Putamen (tissue), 1 donor: Measurements from ENCODE around the gene PIGA.

ENCODE experiments used
- DNase-seq: peaks from one replicate; pipeline ENCODE4 v3.0.0-alpha.2; 2016; ENCODE audit warnings: low spot score

Gene PIGA

GRCh38 chrX:15335135-15336022 is at the start of gene PIGA:
PIGA (minus strand) TSS chrX:15335523; CDS start chrX:15331930, 3,593 bp downstream.
- peak; percentile 95 for DNase-seq

- no peak for DNase-seq
These were observed 49.0 kb upstream of the PIGA start, which contains the start of gene VEGFD for GRCh38 chrX:15384304-15384703. VEGFD (minus strand) TSS chrX:15384413; CDS start chrX:15383946, 467 bp downstream.

GRCh38 chrX:15382813-15383212 is 47.5 kb upstream of the PIGA start:
- DNase-seq, result no peak

GRCh38 chrX:15376956-15377355 is 41.6 kb upstream of the PIGA start:
- DNase-seq, result no peak

GRCh38 chrX:15373976-15374375 is 38.7 kb upstream of the PIGA start:
- no peak for DNase-seq

- DNase-seq, result no peak
These were observed 31.4 kb upstream of the PIGA start for GRCh38 chrX:15366506-15367352.

- DNase-seq, result no peak
These were observed 24.4 kb upstream of the PIGA start for GRCh38 chrX:15359701-15360100.

- no peak for DNase-seq
These were observed 23.2 kb upstream of the PIGA start for GRCh38 chrX:15358533-15358932.

GRCh38 chrX:15356444-15356843 is 21.1 kb upstream of the PIGA start:
- no peak for DNase-seq

- no peak for DNase-seq
These were observed 15.1 kb upstream of the PIGA start for GRCh38 chrX:15350329-15350996.

GRCh38 chrX:15349046-15349445 is 13.7 kb upstream of the PIGA start:
- DNase-seq, result peak; percentile 57

GRCh38 chrX:15345976-15346375 is 10.7 kb upstream of the PIGA start:
- no peak for DNase-seq

- no peak for DNase-seq
These were observed 8.8 kb upstream of the PIGA start for GRCh38 chrX:15344106-15344505.

GRCh38 chrX:15343075-15343476 is 7.8 kb upstream of the PIGA start:
- no peak for DNase-seq

GRCh38 chrX:15340867-15341266 is 5.5 kb upstream of the PIGA start:
- DNase-seq, result no peak

GRCh38 chrX:15336023-15336413 is 695 bp upstream of the PIGA start:
- DNase-seq, result no peak

GRCh38 chrX:15334561-15334960 is 762 bp downstream of the PIGA start:
- DNase-seq, result no peak

GRCh38 chrX:15328821-15329220 is 6.5 kb downstream of the PIGA start:
- DNase-seq, result no peak

- no peak for DNase-seq
These were observed 7.2 kb downstream of the PIGA start for GRCh38 chrX:15328131-15328530.

- no peak for DNase-seq
These were observed 12.9 kb downstream of the PIGA start for GRCh38 chrX:15322472-15322871.

- no peak for DNase-seq
These were observed 13.3 kb downstream of the PIGA start for GRCh38 chrX:15322072-15322471.

GRCh38 chrX:15321447-15321846 is 13.9 kb downstream of the PIGA start:
- DNase-seq, result no peak
